Mesenteric fat pad (tissue), 1 donor: ENCODE results near the gene PATE3. TPM values are rescaled to one million over a fixed set of nuclear protein-coding genes. Genes with fewer than 3 reads are reported as not detected.

Experiments
- DNase-seq: peaks from one replicate; pipeline ENCODE4 v3.0.0-alpha.2; 2020; ENCODE audit warnings: low spot score
- long read RNA-seq: library from polyadenylated mRNA; unstranded; transcript quantifications from one replicate; pipeline ENCODE4 v2.0.0, GENCODE V29; 2020
- total RNA-seq: library from RNA; stranded (reverse); fragmentation: NEBNext Ultra II Directional; extraction: Animal tissue kit (Norgen Biotek cat#: 25700); gene quantifications from one replicate; pipeline ENCODE4 v1.2.1, GENCODE V29; 2021
- donor health status: DM: yes; HTN: yes; CAD: no.

PATE3 gene, protein sequence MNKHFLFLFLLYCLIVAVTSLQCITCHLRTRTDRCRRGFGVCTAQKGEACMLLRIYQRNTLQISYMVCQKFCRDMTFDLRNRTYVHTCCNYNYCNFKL
- not detected for total RNA-seq
- long read RNA-seq, result 0 reads

DNA sequence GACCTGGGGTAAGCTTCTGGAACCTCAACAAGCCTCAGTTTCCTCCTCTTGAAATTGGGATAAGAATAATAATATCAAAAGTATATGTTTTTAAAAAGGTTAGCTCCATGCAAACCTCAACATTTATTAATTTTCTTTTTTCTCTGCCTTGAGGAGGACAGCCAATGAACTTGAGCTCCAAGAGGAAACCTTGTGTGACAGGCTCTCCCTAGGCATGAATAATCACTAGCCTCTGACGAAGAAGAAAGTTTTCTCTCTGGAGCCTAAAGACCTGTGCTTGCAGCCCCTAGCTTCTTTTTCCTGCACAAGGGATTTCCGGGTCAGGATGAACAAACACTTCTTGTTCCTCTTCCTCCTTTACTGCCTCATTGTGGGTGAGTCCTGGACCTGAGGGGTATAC, at the start of gene PATE3:
Gene PATE3 (plus strand): TSS at position 301 of the 400 bp plus-strand sequence. CDS start 25 bp downstream, at position 326.
- no peak for DNase-seq

DNA sequence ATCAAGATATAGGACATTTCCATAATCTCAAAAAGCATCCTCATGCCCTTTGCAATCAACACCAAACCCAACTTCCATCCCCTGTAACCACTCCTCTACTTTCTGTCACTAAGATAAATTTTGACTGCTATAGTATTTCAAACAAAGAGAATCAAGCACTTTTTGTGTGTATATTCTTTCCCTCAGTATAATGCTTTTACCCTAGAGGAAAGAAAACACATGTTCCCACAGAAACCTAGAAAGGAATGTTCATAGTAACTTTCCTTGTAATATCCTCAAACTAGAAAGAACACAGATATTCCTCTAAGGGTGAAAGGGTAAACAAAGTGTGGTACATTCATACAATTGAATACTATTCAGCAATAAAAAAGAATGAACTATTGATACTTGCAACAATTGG, 47.3 kb upstream of the PATE3 start:
- no peak for DNase-seq

DNA sequence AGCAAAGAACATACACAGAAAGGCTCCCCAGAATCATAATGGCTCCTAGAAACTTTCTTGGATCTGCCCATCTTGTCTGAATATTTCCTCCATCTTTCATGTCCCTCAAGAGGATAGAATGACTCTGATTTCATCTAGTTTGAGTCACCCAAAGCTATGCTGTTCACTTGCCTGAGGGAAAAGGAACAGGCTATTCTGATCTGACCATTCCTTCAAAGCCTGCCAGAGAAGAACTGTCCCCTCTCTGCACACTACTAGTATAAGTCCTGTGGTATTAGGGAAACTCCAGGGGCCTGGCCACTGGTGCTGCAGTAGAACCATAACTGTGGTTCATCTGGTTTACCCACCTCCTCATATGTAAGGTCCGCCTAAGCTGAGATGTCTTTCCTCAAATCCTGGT, 44.2 kb upstream of the PATE3 start:
- DNase-seq, result no peak

DNA sequence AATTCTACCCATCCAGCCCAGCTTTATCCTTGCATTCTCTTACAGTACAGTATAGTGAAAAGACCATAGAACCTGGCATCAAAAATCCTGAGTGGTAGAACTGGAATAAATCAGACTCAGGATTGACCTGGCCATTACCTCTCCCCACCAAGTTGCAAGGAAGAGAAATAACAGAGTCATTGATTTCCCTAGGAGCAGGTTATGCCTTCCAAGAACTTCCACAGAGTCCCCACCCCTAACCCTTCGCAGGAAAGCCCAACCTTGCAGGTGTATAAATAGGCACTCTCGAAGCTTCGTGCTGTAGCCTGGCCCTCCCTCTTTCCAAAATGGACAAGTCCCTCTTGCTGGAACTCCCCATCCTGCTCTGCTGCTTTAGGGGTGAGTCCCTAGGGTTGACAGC, 41.9 kb upstream of the PATE3 start, which contains the start of gene PATE1:
Gene PATE1 (plus strand): TSS at position 301 of the 400 bp plus-strand sequence. CDS start 26 bp downstream, at position 327.
- no peak for DNase-seq

DNA sequence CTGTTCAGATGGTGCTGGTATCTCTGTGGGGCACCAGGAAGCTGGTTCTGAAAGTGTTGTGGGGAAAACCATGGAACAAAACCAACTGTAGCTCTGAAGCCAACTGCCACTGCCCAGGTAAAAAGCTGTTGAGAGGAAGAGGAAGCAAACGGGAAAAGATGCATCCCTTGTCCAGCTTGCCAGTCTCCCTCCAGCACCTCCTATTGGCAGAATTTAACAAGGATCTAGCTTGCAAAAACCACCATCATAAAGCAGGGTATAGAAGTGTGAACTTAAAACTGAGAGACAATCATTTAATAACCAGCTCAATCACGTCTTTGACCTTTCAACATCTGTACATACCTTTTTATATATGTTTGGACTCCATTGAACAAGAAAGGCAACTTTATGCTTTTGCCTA, 37.3 kb upstream of the PATE3 start:
- no peak for DNase-seq

DNA sequence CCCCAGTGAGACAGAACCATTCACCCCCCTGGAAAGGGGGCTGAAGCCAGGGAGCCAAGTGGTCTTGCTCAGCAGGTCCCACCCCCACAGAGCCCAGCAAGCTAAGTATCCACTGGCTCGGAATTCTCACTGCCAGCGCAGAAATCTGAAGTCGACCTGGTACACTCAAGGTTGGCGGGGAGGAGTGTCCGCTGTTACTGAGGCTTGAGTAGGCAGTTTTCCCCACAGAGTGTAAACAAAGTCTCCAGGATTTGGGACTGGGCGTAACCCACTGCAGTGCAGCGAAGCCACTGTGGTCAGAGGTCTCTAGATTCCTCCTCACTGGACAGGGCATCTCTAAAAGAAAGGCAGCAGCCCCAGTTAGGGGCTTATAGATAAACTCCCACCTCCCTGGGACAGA, 31.9 kb upstream of the PATE3 start:
- DNase-seq, result no peak

DNA sequence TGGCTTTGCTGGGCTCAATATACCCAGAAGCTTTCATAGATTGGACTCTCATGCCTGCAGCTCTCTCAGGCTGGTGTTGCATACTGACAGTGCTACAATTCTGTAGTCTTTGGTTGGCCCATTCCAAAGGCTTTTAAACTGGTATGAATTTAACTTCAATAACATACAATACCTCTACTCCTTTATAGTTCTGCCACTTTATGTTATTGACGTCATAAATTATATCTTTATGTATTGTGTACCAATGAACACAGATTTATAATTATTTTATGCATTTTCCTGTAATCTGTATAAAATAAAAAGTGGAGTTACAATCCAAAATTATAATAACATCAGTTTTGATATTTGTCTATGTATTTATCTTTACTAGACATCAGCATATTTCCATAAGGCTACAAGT, 25.5 kb upstream of the PATE3 start:
- no peak for DNase-seq

DNA sequence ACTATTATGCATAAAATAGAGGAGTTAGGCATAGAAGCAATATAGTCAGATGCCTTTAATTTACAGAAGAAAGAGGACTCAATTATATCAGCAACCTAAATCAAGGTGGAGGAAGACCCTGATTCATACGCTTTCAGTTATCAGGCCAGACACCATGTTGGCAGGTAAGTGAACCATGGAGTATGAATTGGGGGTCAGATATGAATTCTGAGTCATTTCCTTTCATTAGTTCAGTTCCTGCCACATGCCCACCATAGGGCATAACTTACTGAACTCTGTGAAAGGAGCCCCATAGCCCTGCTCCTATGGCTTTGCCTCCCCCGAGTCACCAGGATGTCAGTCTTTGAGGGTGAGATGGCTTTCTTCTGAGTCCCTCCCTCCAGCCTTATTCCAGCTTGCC, 24.4 kb upstream of the PATE3 start:
- no peak for DNase-seq

DNA sequence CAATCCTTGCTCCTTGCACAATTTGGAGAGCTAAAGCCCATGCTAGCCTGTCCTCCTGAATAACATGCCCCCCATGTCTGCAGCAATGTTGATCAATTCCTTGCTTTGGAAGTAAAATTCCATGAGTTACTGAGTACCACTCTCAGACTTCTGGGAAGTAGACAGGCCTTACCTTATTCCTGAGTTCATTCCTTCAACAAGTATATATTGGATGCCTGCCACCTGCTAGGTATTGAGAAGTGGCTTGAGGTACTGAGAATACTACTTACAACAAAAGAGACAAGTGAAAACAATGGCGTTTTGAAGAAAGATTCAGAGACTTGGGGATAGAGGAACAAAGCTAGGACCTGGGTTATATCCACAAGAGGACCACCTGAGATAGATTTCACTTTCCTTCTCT, 21.7 kb upstream of the PATE3 start:
- no peak for DNase-seq

DNA sequence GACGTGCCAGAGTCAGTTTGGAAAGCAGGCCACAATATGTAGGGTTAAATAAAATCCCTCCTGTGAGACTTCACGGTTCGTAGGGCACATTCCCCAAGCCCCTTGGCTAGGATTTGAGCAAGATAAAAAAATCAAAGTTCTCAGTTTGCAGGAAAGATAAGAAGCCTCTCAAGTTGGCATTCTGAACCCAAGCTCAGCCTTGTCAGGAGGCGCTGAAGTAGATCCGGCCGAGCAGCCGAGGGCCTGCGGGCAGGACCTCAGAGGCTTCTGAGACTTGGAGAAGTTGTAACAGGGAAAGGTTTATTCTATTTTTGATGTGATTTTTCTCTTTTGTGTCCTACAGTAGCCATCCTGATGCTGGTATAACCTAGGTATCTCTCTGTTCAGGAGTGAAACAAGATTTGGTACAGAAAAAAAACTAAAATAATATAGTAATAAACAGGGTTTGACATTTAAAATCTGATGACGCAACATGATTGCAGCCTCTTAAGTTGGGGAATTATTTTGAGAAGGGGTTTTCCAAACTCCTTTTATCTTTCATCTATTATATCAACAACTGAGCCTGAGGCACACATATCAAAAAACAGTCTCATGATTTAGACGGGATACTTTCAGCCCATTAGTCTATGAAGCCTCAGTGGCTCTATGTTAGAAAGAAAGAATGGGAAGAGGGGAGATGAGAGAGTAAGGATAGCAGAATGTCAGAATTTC, 19.4 kb upstream of the PATE3 start:
- no peak for DNase-seq

DNA sequence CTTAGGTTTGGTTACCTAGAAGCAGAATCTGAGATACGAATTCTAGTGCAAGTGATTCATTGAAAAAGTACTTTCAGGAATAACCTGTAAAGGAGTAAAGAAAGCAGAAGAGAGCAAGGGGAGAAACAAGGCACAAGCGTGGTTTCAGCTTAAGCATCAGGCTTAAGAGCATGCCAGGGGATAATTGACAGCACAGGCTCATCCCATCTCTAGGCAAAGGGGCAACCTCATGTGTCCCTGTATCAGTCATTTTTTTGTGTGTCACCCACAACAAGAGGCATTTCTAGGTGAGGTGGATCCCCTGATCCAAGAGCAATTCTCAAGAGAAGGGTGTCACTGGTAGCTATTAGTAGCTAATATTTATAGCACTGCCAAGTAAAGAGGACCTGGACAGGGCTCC, 17.3 kb upstream of the PATE3 start:
- DNase-seq, result no peak

DNA sequence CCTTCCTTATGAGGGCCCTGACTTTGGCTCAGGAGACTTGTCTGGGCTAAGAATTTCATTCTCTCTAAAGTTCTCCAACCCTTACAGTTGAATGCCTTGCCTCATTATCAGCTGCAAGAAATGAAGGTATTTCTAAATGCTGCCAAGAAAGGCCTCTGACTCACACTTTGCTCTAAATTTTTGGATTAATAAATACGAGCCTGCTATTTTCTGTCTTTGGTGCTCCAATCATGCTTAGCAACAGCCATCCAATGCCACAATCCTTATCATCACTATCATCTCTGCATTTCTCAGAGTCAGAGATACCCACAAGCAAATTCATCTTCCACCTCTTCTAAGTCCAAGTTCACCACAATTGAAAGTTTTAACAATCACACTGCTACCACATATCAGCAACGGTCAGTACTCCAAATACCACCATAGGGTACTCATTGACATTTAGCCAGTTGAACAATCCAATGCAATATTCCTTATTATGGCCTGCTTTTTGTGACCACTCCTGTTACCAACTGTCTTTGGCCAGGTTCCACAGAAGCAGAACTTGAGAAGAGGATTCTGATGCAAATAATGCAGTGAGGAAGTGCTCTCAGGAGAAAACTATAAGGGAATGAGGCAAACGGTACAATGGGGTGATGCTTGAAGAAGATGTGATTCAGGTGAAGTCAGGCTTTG, 15.0 kb upstream of the PATE3 start:
- no peak for DNase-seq

DNA sequence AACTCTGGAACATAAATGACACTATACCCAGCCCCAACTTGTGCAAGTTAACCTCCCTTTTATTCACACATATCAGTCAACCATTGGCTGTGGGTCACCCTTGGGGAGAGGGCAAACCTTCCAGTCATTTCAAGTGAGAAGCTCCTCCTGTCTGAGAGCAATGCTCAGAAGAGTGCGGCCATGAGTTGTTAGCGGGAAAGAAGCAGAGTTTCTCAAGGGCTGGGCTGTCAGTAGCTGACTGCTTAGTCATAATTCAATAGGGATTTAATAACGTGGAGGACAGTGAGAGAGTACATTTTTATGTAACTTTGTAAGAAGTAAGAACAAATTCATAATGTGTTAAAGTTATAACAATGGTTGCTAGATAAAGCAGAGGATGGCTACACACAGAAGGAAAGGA, 14.4 kb upstream of the PATE3 start:
- no peak for DNase-seq

DNA sequence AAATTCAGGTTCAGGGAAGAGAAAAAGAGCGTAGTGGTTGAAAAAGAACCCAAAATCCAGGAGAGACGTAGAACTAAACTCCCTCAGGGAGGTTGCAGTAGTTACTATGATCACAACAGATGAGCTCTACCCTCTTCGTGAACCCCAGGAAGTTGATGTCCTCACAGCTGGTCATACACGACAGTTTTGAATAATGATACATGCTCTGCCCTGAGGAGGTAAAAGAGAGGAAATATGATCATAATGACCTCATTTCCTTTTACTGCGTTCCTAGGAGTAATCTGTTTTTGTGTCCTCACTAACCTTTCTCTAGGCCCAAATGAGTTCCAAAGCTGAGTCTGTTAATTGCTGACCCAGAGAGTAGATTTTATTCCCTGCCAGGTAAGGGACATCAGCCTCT, 10.6 kb upstream of the PATE3 start:
- no peak for DNase-seq

DNA sequence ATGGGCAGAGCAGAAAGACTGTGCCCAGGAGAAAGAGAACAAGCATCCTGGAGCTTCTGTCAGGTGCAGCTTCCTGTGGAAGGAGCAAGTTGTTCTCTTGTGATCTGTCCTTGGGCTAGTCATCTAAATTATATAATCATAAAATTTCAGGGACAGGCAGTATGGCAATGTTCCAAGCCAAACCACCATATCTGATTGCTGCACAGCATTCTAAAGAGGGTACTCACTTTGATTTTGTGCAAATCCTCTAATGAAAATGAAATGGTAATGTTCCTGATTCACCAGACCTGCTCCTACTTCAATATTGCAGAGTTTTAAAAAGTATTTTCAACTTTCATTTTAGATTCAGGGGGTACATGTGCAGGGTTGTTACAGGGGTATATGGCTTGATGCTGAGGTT, 9.2 kb upstream of the PATE3 start, which contains the start of gene PATE2:
Gene PATE2 (minus strand): TSS at position 101 of the 400 bp plus-strand sequence. CDS start 55 bp downstream, at position 46.
- DNase-seq, result no peak

DNA sequence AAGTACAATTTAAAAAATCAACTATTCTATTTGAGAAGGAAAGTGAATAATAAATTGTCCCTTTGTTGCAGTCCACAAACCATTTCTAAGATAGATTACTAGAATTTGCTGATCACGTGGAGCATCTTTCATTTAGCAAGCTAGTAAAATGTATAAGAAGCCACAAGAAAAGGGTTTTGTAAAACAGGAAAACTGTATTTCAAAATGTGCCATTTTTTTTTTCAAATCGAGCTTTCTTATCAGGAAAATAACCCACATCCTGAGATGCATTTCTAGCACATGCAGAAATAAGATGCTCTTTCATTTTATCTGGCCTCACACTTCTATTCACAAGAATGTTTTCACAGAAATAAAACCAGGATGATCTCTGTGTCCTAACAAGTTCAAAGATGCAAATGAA, 3.2 kb upstream of the PATE3 start:
- no peak for DNase-seq

DNA sequence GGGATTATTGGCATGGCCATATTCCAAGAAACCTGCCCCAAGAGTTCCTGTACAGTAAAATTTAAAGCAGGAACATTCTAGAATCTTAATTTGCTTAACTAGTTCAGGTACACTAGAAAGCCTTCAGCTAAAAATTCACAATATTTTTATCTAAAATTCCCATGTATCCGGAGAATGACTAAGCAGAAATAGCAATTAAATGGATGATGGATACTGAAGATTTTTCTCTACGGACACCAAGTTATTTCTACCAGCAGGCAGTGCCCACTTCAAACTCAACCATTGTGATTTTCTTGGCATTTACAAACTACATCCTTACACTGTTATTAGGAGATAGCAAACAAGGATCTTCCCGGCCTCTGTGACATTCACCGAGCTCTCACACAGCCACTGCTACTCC, 2.9 kb downstream of the PATE3 start:
- no peak for DNase-seq

DNA sequence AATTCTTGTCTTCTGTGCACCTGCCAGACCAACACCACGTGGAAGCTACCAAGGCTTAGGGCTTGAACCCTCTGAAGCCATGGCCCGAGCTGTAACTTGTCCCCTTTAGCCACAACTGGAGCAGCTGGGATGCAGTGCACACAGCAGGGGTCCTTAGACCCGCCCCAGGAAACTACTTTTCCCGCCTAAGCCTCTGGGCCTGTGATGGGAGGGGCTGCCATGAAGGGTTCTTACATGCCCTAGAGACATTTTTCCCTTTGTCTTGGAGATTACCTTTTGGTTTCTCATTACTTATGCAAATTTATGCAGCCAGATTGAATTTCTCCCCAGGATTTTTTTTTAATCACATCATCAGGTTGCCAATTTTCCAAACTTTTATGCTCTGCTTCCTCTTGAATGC, 9.7 kb downstream of the PATE3 start:
- no peak for DNase-seq

DNA sequence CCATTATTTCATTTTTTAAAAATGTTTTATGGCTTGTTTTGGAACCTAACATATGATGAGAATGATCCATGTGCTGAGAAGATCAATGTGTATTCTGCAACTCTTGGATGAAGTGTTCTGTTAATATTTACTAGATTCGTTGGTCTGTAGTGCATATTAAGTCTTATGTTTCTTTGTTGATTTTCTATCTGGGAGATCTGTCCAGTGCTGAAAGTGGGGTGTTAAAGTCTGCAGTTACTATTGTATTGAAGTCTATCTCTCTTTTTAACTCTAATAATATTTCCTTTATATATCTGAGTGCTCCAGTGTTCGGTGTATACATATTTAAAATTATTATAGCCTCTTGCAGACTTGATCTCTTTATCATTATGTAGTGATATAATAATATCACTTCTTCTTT, 11.9 kb downstream of the PATE3 start:
- DNase-seq, result no peak

DNA sequence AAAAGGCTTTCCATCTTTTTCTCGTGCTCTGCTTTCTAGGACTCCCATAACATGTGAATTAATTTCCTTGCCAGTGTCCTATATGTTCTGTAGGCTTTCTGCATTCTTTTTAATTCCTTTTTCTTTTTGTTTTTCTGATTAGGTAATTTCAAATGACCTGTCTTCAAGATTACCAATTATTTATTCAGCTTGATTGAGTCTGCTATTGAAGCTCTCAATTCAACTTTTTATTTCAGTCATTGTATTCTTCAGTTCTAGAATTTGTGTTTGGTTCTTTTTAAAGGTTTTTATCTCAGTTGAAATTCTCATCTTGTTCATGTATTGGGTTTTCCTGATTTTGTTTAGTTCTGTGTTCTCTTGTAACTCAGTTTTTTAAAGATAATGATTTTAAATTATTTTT, 14.5 kb downstream of the PATE3 start:
- DNase-seq, result no peak

DNA sequence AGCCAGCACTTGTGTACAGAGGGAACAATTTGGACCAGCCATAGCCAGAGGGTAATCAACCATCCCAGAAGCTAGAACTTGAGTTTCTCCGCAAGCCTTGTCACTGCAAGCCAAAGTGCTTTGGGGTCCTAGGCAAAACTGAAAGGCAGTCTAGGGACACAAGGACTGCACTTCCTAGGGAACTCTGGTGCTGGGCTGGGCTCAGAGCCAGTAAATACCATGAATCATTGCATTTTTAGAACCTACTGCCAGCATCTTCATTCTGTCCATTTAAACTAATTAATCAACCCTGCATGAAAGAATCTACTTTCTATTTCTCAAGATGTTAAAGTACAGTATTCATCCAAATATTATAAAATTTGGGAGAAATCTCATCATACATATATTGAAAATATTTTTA, 20.0 kb downstream of the PATE3 start:
- DNase-seq, result no peak

DNA sequence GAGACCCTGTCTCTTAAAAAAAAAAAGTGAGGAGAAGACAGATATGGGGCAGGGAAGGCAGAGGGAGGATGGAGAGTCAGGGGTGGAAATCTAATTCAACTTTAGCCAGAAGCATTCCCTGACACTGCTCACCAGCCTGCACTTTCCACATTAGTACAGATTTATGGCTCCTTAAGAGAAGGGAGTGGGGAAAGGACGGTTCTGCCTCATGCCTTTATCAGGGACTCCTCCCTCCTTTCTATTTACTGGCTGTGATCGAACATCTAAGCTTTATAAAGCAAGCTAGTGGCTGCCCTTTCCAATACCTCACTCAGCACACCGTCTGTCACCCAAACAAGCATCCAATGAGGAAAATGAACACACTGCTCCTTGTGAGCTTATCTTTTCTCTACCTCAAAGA, 45.1 kb downstream of the PATE3 start, which contains the start of gene PATE4:
Gene PATE4 (plus strand): TSS at position 301 of the 400 bp plus-strand sequence. CDS start 44 bp downstream, at position 345.
- DNase-seq, result no peak

DNA sequence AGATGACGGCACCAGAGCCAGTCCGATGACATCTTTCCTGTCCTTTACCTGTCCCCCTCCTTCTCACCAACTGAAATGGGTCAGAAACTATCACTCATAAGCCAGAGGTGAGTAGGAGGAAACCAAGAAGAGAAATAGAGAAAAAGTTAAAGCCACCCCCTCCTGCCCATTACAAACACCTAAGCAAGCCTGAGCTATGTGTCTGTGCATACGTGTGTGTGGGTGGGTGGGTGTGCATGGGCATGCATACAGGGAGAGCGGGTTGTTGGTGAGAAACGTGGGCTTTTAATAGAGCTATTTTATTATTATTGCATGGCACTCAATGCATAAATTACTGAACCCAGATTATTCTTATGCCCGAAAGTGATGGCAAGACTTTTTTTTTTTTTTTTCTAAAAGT, 47.8 kb downstream of the PATE3 start:
- no peak for DNase-seq
